Activated T-cell treated with anti-CD3 and anti-CD28 coated beads, Interleukin-2, amount 50 U/mL, for 72 hours (primary cell): ENCODE measurements around the gene SEC14L6. TPM values are rescaled to one million over a fixed set of nuclear protein-coding genes. Genes with fewer than 3 reads are reported as not detected.

Experiments
- ATAC-seq, 2 donors: fragments of 150-1000 bp; cut with Tn5 transposase; replicated peaks in 1 of 2; 2 replicates each; pipeline ENCODE4 v1.10.0; 2021; ENCODE audit warnings: moderate library complexity in 2 of 2, mild to moderate bottlenecking in 1 of 2
- DNase-seq, 2 donors: peaks; one replicate each; pipeline ENCODE4 v3.0.0; 2021 to 2022; ENCODE audit warnings: mixed read lengths in 1 of 2
- H3K27ac Mint-ChIP-seq: one replicate; pipeline ENCODE4 v1.8.0; 2022; ENCODE audit warnings: mild to moderate bottlenecking, moderate library complexity, mixed read lengths
- H3K27me3 Mint-ChIP-seq: one replicate; pipeline ENCODE4 v1.8.0; 2022; ENCODE audit warnings: low read depth, mixed read lengths
- H3K36me3 Mint-ChIP-seq, 2 donors: one replicate each; pipeline ENCODE4 v1.8.0; 2022; ENCODE audit warnings: mixed read lengths in 2 of 2, mild to moderate bottlenecking in 1 of 2; ENCODE audit not compliant: insufficient read depth in 2 of 2
- H3K4me1 Mint-ChIP-seq: one replicate; pipeline ENCODE4 v1.8.0; 2022; ENCODE audit warnings: low read depth, mixed read lengths
- H3K4me3 Mint-ChIP-seq, 2 donors: one replicate each; pipeline ENCODE4 v1.8.0; 2022; ENCODE audit warnings: mild to moderate bottlenecking in 2 of 2, mixed read lengths in 2 of 2, moderate library complexity in 2 of 2
- H3K9me3 Mint-ChIP-seq, 2 donors: one replicate each; pipeline ENCODE4 v1.8.0; 2022; ENCODE audit warnings: mixed read lengths in 2 of 2
- total RNA-seq, 2 donors: library from RNA; stranded (reverse); gene quantifications; one replicate each; pipeline ENCODE4 v1.2.3, GENCODE V29; 2022

SEC14L6 gene
- total RNA-seq, 2 donors from 2014 or later, result not detected

GRCh38 chr22:30514252-30514651 is 32.3 kb downstream of the SEC14L6 start:
- H3K36me3 Mint-ChIP-seq, result no peaks in the 10 kb centered on the region
- H3K27me3 Mint-ChIP-seq, result no peaks in the 10 kb centered on the region
- no peak overlapping the region for H3K27ac Mint-ChIP-seq
- H3K9me3 Mint-ChIP-seq, result no peaks in the 10 kb centered on the region
- no peaks in the 10 kb centered on the region for H3K4me1 Mint-ChIP-seq
- no peak overlapping the region for H3K4me3 Mint-ChIP-seq
- DNase-seq, result no peak
- ATAC-seq, result no peak

- Mint-ChIP-seq H3K27ac (no peak overlapping the region), H3K4me1 (no peaks in the 10 kb centered on the region), H3K27me3 (no peaks in the 10 kb centered on the region), H3K9me3 (no peaks in the 10 kb centered on the region), H3K4me3 (no peak overlapping the region), H3K36me3 (no peaks in the 10 kb centered on the region)
- no peak for ATAC-seq
- DNase-seq, result no peak
Measured at GRCh38 chr22:30513462-30513861, 33.1 kb downstream of the SEC14L6 start.

GRCh38 chr22:30511911-30512310 is 34.6 kb downstream of the SEC14L6 start:
- no peaks in the 10 kb centered on the region for H3K36me3 Mint-ChIP-seq
- no peak overlapping the region for H3K4me3 Mint-ChIP-seq
- ATAC-seq, result no peak
- H3K9me3 Mint-ChIP-seq, result no peaks in the 10 kb centered on the region
- no peaks in the 10 kb centered on the region for H3K27me3 Mint-ChIP-seq
- H3K4me1 Mint-ChIP-seq, result no peaks in the 10 kb centered on the region
- no peak overlapping the region for H3K27ac Mint-ChIP-seq
- DNase-seq, result no peak

GRCh38 chr22:30511109-30511508 is 35.4 kb downstream of the SEC14L6 start:
- Mint-ChIP-seq H3K36me3 (no peaks in the 10 kb centered on the region), H3K27ac (no peak overlapping the region), H3K9me3 (no peaks in the 10 kb centered on the region), H3K4me1 (no peaks in the 10 kb centered on the region), H3K4me3 (no peak overlapping the region), H3K27me3 (no peaks in the 10 kb centered on the region)
- DNase-seq (no peak), ATAC-seq (no peak)

- peaks cover 11% of the 10 kb centered on the region for H3K27me3 Mint-ChIP-seq
- DNase-seq (no peak), ATAC-seq (no peak)
- H3K4me3 Mint-ChIP-seq, result no peak overlapping the region
- no peak overlapping the region for H3K27ac Mint-ChIP-seq
- H3K36me3 Mint-ChIP-seq, result no peaks in the 10 kb centered on the region
- no peaks in the 10 kb centered on the region for H3K9me3 Mint-ChIP-seq
- H3K4me1 Mint-ChIP-seq, result no peaks in the 10 kb centered on the region
Measured at GRCh38 chr22:30508216-30508615, 38.3 kb downstream of the SEC14L6 start.

GRCh38 chr22:30507670-30508069 is 38.9 kb downstream of the SEC14L6 start:
- H3K36me3 Mint-ChIP-seq, result no peaks in the 10 kb centered on the region
- H3K4me3 Mint-ChIP-seq, result no peak overlapping the region
- H3K27me3 Mint-ChIP-seq, result peaks cover 11% of the 10 kb centered on the region
- DNase-seq (no peak), ATAC-seq (no peak)
- no peak overlapping the region for H3K27ac Mint-ChIP-seq
- no peaks in the 10 kb centered on the region for H3K4me1 Mint-ChIP-seq
- no peaks in the 10 kb centered on the region for H3K9me3 Mint-ChIP-seq

- H3K9me3 Mint-ChIP-seq, result no peaks in the 10 kb centered on the region
- no peak overlapping the region for H3K27ac Mint-ChIP-seq
- no peak for DNase-seq
- no peaks in the 10 kb centered on the region for H3K4me1 Mint-ChIP-seq
- H3K4me3 Mint-ChIP-seq, result no peak overlapping the region
- peaks cover 11% of the 10 kb centered on the region for H3K27me3 Mint-ChIP-seq
- ATAC-seq, result no peak
- H3K36me3 Mint-ChIP-seq, result no peaks in the 10 kb centered on the region
Measured at GRCh38 chr22:30506507-30506968, 40.0 kb downstream of the SEC14L6 start.

GRCh38 chr22:30503551-30503950 is 43.0 kb downstream of the SEC14L6 start:
- H3K4me3 Mint-ChIP-seq, result no peak overlapping the region
- peaks cover 11% of the 10 kb centered on the region for H3K27me3 Mint-ChIP-seq
- ATAC-seq (no peak), DNase-seq (no peak)
- H3K36me3 Mint-ChIP-seq, result no peaks in the 10 kb centered on the region
- no peaks in the 10 kb centered on the region for H3K4me1 Mint-ChIP-seq
- H3K27ac Mint-ChIP-seq, result no peak overlapping the region
- no peaks in the 10 kb centered on the region for H3K9me3 Mint-ChIP-seq

GRCh38 chr22:30502911-30503310 is 43.6 kb downstream of the SEC14L6 start:
- DNase-seq (no peak), ATAC-seq (no peak)
- Mint-ChIP-seq H3K9me3 (no peaks in the 10 kb centered on the region), H3K4me3 (no peak overlapping the region), H3K36me3 (no peaks in the 10 kb centered on the region), H3K27me3 (peaks cover 11% of the 10 kb centered on the region), H3K27ac (no peak overlapping the region), H3K4me1 (no peaks in the 10 kb centered on the region)

GRCh38 chr22:30502153-30502552 is 44.4 kb downstream of the SEC14L6 start:
- Mint-ChIP-seq H3K36me3 (no peaks in the 10 kb centered on the region), H3K4me3 (no peak overlapping the region), H3K27me3 (peaks cover 11% of the 10 kb centered on the region), H3K27ac (no peak overlapping the region), H3K4me1 (no peaks in the 10 kb centered on the region), H3K9me3 (no peaks in the 10 kb centered on the region)
- no peak for ATAC-seq
- no peak for DNase-seq

- H3K27ac Mint-ChIP-seq, result no peak overlapping the region
- no peaks in the 10 kb centered on the region for H3K9me3 Mint-ChIP-seq
- no peak overlapping the region for H3K4me3 Mint-ChIP-seq
- ATAC-seq, result no peak
- H3K27me3 Mint-ChIP-seq, result peaks cover 11% of the 10 kb centered on the region
- no peak for DNase-seq
- no peaks in the 10 kb centered on the region for H3K4me1 Mint-ChIP-seq
- H3K36me3 Mint-ChIP-seq, result no peaks in the 10 kb centered on the region
Measured at GRCh38 chr22:30500628-30501027, 45.9 kb downstream of the SEC14L6 start.

GRCh38 chr22:30497466-30498150 is 48.9 kb downstream of the SEC14L6 start:
- no peaks in the 10 kb centered on the region for H3K27me3 Mint-ChIP-seq
- DNase-seq (no peak), ATAC-seq (no peak)
- no peak overlapping the region for H3K27ac Mint-ChIP-seq
- H3K9me3 Mint-ChIP-seq, result no peaks in the 10 kb centered on the region
- H3K36me3 Mint-ChIP-seq, result no peaks in the 10 kb centered on the region
- no peaks in the 10 kb centered on the region for H3K4me1 Mint-ChIP-seq
- H3K4me3 Mint-ChIP-seq, result no peak overlapping the region

- DNase-seq, result no peak
- Mint-ChIP-seq H3K4me1 (no peaks in the 10 kb centered on the region), H3K4me3 (no peak overlapping the region), H3K27me3 (no peaks in the 10 kb centered on the region), H3K9me3 (no peaks in the 10 kb centered on the region), H3K36me3 (no peaks in the 10 kb centered on the region), H3K27ac (no peak overlapping the region)
- no peak for ATAC-seq
Measured at GRCh38 chr22:30495041-30495784, 51.3 kb downstream of the SEC14L6 start.

- Mint-ChIP-seq H3K9me3 (no peaks in the 10 kb centered on the region), H3K27me3 (no peaks in the 10 kb centered on the region), H3K4me3 (no peak overlapping the region), H3K27ac (no peak overlapping the region), H3K4me1 (no peaks in the 10 kb centered on the region), H3K36me3 (no peaks in the 10 kb centered on the region)
- no peak for DNase-seq
- no peak for ATAC-seq
Measured at GRCh38 chr22:30492144-30492543, 54.4 kb downstream of the SEC14L6 start.
